IPS-18c (cell line): ENCODE measurements around the gene PBX3.
A peak's percentile ranks its signal among the peaks of the same experiment; 100 is the strongest.

Experiments used
- H3K4me3 ChIP-seq: 2 replicates; pipeline ENCODE4 v1.7.0; 2013; ENCODE audit warnings: low read depth, mild to moderate bottlenecking, low read length, moderate library complexity; ENCODE audit not compliant: insufficient read depth
- H3K9me3 ChIP-seq: one replicate; pipeline ENCODE4 v1.6.1; 2013; ENCODE audit warnings: mild to moderate bottlenecking, low read length, moderate library complexity; ENCODE audit not compliant: control insufficient read depth, insufficient read depth

The PBX3 gene

GRCh38 chr9:125863923-125864322 is 116.8 kb downstream of the PBX3 start:
- H3K4me3 ChIP-seq: no peak overlapping the region
- H3K9me3 ChIP-seq: no peaks in the 10 kb centered on the region

GRCh38 chr9:125867751-125868415 is 120.7 kb downstream of the PBX3 start:
- no peaks in the 10 kb centered on the region for H3K9me3 ChIP-seq
- H3K4me3 ChIP-seq: no peak overlapping the region

- Histone ChIP-seq H3K4me3 (no peak overlapping the region), H3K9me3 (no peaks in the 10 kb centered on the region)
Observed at GRCh38 chr9:125878164-125878631, 131.0 kb downstream of the PBX3 start.

- H3K9me3 ChIP-seq: no peaks in the 10 kb centered on the region
- H3K4me3 ChIP-seq: no peak overlapping the region
Observed at GRCh38 chr9:125881042-125881441, 133.9 kb downstream of the PBX3 start.

GRCh38 chr9:125883565-125884217 is 136.5 kb downstream of the PBX3 start:
- Histone ChIP-seq H3K9me3 (no peaks in the 10 kb centered on the region), H3K4me3 (no peak overlapping the region)

GRCh38 chr9:125884218-125884595 is 137.0 kb downstream of the PBX3 start:
- no peaks in the 10 kb centered on the region for H3K9me3 ChIP-seq
- H3K4me3 ChIP-seq: no peak overlapping the region

- Histone ChIP-seq H3K9me3 (no peaks in the 10 kb centered on the region), H3K4me3 (no peak overlapping the region)
Observed at GRCh38 chr9:125885405-125886034, 138.3 kb downstream of the PBX3 start.

- H3K9me3 ChIP-seq: no peaks in the 10 kb centered on the region
- no peak overlapping the region for H3K4me3 ChIP-seq
Observed at GRCh38 chr9:125886365-125886764, 139.2 kb downstream of the PBX3 start.

- no peaks in the 10 kb centered on the region for H3K9me3 ChIP-seq
- no peak overlapping the region for H3K4me3 ChIP-seq
Observed at GRCh38 chr9:125887172-125887571, 140.0 kb downstream of the PBX3 start.

- Histone ChIP-seq H3K9me3 (no peaks in the 10 kb centered on the region), H3K4me3 (no peak overlapping the region)
Observed at GRCh38 chr9:125888211-125888610, 141.0 kb downstream of the PBX3 start.

GRCh38 chr9:125889112-125889475 is 141.9 kb downstream of the PBX3 start:
- H3K9me3 ChIP-seq: no peaks in the 10 kb centered on the region
- H3K4me3 ChIP-seq: peak overlapping the region; percentile 56

GRCh38 chr9:125889476-125890419 is 142.6 kb downstream of the PBX3 start:
- Histone ChIP-seq H3K9me3 (no peaks in the 10 kb centered on the region), H3K4me3 (peak overlapping the region; percentile 56)

GRCh38 chr9:125890826-125891225 is 143.7 kb downstream of the PBX3 start:
- no peaks in the 10 kb centered on the region for H3K9me3 ChIP-seq
- no peak overlapping the region for H3K4me3 ChIP-seq

GRCh38 chr9:125893277-125893676 is 146.1 kb downstream of the PBX3 start:
- H3K4me3 ChIP-seq: no peak overlapping the region
- H3K9me3 ChIP-seq: no peaks in the 10 kb centered on the region

- H3K4me3 ChIP-seq: no peak overlapping the region
- no peaks in the 10 kb centered on the region for H3K9me3 ChIP-seq
Observed at GRCh38 chr9:125894566-125894965, 147.4 kb downstream of the PBX3 start.

GRCh38 chr9:125896404-125896803 is 149.2 kb downstream of the PBX3 start:
- H3K9me3 ChIP-seq: no peaks in the 10 kb centered on the region
- no peak overlapping the region for H3K4me3 ChIP-seq

- H3K9me3 ChIP-seq: no peaks in the 10 kb centered on the region
- H3K4me3 ChIP-seq: no peak overlapping the region
Observed at GRCh38 chr9:125896964-125897363, 149.8 kb downstream of the PBX3 start.
